Stimulated activated naive CD4-positive, alpha-beta T cell (primary cell): ENCODE results near the gene ADAMTSL2.

Source experiments
- DNase-seq, 6 experiments: peaks; one replicate each; lab custom pipeline; 2025; lab: John Stamatoyannopoulos, UW

ADAMTSL2 gene

DNA sequence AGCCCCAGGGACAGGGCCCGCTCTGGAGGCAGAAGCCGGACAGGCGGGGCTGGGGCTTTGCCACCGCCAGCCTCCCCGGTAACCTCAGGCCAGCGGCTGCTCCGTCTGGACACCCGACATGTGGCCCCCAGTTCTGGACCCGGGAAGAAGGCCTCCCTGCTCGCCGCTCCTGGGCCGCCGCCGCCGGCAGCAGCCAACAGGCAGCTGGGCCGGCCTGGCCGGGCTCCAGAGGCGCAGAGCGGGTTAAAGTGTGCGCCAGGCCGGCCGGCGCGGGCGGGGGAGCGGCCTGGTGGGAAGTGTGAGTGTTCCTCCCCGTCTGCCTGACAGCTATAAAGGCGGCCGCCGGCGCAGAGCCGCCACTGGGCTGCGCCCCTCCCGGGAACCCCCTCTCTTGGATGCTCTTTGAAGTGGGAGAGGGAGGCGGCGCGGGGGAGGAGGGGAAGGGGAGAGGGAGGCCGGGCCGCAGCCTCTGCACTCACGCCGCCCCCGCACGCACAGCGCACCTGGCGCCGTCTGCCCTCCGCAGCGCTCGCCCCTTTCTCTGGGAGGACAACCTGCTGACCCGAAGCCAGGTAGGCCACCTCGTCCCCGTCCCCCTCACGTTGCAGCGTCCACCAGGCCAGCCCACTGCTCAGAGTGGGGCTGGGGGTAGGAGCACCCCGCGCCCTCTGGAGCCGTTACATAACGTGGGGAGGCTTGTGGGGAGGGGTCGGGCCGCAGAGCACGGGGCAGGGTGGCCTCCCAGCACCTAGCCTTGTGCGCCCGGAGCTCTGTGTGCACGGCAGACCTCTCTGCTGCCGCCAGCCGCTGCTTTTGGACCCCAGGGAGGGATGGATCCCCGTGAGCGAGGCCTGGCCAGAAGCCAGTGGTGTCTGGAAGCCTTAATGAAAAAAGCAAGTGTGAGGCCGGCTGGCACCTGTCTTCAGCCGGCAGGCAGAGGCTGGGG, at the start of gene ADAMTSL2:
Gene ADAMTSL2, plus strand, starts transcription at position 359 of the 946 bp plus-strand sequence. CDS start 2,009 bp downstream, outside the sequence.
- peak; percentile 29 to 74 (median 48) for DNase-seq

DNA sequence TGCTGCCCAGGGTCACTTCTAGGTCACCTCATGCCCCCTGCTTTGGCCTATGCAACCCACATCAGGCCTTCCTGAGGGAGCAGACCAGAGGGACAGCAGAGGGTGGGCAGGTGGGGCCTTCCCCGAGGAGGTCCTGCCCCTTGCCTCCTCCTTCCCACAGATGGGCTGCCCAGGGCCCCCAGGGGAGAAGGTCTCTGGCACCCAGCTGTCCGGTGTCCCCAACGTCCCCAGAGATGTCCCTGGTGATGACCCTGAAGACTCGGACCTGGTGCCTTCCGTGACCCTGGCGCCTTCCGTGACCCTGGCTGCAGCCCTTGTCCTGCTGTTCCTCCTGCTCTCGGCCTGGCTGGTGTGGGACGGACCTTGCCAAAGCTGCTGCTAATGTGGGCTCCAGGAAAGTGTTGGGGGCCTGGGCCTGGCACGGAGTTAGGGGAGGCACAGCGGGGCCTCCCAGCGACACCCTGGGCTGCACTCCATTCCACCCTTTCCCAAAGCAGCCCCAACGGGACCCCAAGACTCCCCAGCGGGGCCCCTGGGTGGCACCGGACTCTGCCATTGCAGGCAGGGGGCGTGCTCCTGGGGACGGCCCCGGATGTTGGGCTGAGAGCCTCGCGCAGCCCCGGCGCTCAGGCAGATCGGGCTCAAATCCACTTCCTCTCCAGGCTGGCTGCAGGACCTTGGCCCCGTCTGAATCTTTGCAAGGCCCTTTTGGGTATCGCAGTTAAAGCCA, 48.8 kb upstream of the ADAMTSL2 start:
- DNase-seq, result no peak

DNA sequence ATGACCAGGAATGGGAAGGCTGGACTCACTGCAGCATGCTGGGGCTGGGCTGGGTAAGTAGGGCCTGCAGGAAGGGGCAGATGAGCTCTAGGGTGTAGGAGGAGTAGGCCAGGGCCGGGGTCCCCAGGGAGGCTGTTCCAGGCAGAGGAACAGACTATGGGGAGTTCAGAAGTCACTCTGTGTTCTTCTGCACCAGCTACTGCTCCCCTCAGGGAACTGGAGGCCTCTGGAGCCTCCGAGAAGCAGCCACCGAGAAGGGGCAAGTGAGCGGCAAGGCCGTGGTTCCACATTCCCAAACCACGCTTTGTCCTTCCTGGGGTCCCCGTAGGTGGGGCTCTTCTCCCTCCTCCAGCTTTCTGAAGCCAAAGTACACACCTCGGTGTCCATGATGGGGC, 47.2 kb upstream of the ADAMTSL2 start:
- no peak for DNase-seq

DNA sequence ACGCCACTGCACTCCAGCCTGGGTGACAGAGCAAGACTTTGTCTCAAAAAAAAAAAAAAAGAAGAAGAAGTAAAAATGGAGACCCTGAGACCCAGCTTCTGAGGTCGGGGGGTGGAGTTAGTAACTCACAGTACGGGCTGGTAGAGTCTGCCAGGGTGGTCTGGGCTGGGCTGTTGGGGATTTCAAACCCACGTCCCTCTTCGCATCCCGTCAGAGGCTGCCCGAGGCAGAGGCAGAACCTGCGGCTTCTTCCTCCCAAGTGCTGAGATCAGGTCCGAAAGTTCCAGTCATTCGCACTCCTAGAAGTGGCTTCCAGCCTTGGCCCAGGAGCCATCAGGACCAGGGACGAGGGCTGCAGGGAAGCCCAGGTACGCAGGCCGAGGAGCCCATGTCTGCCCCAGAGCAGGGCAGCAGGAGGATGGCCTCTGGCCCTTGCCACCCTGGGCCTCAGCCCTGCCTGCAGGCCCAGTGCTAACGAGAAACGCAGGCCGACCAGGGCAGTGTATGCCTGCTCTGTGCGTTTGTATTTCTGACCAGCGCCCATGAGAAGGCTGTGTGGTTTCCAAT, 45.7 kb upstream of the ADAMTSL2 start:
- no peak for DNase-seq

DNA sequence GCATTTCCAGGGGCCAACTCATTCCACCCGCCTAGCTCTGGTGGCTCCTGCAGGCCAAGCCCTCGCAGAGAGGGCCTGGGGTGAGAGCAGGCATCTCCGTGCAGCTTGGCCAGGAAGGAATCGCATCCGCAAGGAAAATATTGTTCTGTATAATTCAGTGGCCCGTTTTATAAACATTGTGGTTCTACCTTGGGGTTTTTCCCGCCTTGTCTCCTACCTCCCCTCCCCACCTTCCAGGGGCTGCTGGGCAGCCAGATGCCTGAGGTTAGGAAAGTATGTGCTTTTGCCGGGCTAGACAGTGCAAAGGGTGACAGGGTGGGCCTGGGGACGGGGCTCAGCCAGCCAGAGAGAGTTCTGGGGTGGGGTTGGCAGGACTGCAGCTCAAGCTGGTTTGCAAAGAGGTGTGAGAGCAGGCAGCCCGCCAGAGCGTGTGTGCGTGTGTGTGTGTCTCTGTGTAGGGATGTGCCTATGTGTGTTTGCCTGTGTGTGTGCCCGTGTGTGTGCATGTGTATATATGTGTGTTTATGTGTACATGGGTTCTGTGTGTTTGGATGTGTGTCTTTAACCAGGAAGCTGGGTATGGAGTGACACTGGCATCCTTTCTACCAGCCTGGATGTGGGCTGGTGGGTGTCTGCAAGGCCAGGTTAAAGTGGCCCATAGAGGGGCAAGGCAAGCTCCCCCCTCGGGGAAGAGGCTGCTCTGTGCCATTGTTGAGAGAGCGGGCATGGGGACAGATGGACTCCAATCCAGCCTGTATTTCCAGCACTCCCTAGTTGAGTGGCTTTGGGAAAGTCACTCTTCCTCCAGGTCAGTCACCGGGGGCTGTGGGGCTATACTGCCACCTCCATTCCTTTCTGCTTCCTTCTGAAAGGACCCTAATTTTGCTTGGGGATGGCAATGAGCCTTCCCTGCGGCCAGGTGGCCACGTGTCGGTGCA, 45.0 kb upstream of the ADAMTSL2 start:
- DNase-seq, result no peak

DNA sequence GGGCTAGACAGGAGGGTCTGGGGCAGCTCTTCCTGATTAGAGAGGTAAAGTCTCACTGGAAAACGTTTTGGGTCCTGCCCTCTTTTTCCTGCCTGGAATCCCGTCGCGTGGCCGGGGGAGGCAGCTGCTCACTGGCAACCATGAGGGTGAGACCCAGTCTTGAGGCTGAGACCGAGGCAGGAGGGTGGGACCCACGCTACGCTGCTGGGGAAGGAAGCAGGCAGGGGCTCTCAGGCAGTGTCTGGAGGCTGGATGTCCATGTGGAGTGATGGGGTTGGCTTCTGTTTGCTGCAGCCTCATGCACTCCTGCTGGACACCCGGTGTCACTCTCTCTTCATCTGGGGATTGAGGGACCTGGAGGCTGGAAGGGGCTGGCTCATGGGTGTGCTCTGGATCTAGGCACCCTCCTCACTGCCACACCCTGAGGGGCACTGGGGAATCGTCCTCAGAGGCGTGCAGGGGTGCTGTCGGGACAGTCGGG, 44.3 kb upstream of the ADAMTSL2 start:
- no peak for DNase-seq

DNA sequence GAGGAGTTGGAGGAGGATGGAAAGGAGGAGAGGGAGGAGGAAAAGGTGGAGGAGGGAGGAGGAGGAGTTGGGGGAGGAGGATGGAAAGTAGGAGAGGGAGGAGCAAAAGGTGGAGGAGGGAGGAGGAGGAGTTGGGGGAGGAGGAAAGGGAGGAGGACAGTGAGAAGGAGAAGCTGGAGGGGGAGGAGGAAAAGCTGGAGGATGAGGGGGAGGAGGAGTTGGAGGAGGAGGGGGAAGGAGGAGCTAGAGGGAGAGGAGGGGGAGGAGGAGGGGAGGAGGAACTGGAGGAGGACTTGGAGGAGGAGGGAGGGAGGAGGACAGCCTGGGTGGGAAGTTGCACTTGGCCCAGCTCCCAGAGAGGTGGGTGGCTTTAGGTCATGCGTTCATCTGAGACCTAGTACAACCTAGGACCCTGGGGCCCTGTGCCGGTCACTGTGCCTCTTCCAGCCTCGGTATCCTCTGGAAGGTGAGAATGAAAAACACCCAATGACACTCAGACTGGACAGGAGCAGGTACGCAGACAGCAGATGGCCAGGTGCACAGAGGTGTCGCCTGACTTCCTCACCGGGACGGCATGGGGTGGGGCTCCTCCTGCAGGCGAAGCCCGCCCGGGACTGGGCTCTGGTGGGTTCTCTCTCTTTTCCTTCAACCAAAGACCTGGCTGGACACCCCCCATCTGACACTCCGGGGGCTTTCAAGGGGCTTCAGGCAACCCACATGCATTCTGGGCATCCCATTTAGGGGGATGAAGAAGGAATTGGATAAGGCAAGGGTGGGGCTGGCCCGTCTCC, 43.4 kb upstream of the ADAMTSL2 start:
- no peak for DNase-seq

DNA sequence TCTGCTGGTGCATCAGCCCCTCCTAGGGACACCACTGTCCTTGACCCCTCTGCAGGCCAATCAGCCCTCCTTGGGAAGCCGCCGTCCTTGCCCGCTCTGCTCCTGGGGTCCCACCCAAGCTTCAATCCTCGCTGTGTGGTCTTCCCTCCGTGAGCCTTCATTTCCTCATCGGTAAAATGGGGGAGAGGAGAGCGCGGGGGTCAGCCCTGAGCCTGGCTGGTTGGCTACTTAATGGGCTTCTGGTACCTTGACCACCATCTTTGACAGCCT, 42.9 kb upstream of the ADAMTSL2 start:
- DNase-seq, result no peak

DNA sequence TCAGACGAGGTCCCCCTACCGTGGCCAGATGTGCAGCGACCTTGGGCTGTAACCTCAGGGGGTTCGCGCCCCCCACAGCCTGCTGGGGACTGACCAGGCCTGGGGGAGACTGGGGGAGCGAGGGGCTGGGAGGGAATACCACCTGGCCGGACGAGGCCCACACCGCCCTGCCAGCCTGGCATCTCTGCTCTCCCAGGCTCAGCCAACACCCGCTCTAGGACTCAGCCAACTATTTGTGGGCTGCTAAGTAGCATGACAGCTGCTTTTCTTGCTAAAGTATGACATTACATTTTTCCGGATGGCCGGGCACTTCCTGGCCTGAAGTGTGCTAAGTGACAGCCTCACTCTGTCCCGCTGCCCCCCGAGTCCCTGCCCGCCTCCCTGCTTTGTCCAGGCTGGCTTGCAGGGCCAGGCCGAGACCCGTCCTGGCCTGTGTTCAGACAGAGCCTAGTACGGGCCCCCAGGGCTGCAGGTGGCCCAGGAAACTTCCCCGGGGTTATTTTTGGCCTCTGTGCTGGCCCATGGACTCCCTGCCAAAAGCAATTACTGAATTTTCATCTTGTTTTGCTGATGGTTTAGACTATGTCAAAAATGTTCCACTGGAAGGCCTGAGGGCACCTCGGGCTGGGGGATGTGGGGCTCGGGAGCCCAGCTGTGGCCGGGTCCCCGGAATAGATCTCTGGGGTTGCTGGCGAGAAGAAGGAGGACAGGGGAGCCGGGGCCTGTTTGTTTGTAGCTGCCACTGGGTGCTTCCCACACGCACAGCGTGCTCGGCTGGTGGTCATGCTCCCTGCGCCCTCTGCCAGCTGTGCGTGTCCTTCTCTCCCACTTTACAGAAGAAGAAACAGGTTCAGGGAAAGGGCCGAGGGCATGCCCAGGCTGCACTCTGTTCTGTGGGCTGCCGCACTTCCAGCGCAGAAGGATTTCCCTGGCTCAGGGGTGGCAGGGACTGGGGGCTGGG, 42.2 kb upstream of the ADAMTSL2 start:
- DNase-seq, result no peak

DNA sequence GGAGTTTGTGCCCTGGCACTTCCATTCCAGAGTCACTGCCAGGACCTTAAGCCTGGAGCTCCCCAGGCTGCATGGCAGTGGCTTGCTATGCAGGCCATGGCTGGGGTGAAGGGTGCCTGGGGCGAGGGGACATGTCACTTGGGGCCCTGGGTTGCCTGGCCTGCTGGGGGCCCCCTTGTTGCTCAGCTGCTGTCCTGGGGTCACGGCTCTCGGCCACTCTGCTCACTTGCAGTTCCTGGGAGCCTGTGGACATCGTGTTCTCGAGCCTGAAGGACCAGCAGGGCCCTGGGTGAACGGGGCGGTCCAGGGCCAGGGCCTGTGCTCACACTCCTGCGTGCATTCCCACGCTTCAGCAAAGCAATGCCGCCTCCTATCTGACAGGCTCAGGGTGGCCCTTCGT, 41.1 kb upstream of the ADAMTSL2 start:
- DNase-seq, result no peak

DNA sequence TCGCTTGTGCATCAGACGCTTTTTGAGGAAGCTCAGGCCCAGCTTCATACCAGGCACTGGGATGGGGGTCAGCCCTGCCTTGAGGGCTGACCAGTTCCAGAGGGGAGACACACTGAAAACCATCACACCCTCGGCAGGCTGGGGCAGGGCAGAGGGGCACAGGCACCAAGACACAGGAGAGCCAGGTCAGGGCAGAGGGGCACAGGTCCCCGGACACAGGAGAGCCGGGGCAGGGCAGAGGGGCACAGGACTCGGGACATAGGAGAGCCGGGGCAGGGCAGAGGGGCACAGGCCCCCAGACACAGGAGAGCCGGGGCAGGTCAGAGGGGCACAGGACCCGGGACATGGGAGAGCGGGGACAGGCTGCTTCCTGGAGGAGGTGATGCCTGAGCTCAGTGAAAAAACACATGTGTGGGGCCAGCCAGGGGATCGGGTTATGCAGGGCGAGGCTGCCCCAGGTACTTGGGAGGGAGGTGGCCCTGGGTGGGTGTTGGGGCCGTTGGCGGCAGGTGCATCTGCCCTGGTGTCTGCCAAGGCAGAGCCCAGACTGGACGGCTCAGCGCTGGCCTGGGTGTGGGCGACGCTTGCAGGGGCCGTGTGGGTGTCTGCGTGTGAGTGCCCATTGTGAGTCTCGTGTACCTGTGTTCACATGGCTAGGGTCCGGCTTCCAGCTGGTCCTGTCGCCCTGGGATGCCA, 40.5 kb upstream of the ADAMTSL2 start:
- DNase-seq, result no peak

DNA sequence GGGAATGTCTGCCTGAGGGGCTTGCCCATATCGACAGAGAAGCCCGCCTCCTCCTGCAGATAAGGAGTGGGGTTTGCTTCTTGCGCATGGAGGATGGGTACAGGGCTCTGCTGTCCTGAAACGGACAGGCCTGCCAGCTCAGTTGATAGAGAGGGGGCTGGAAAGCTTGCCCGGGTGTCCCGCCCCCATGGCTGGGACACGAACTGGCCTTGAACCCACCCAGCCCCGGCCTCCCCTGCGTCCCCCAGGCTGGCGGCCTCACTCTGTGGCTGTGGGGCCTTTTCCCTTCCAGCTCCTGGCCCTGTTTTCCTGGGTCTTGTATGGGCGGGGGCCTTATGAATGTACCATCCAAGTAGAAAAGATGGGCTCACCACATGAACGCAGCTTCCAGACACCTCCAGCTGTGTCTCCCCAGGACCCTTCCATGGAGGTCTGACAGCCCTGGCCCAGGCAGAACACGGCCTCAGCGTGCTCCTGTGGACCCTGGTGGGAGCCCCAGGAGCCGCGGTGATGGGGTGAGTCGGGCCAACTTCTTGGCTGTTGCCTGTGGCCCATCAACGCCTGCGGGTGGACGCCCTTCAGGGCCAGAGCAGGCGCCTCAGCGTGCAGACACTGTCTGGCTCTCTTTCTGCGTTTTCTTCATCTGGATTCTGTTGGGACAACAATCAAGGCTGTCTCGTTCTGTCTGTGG, 39.7 kb upstream of the ADAMTSL2 start:
- no peak for DNase-seq

DNA sequence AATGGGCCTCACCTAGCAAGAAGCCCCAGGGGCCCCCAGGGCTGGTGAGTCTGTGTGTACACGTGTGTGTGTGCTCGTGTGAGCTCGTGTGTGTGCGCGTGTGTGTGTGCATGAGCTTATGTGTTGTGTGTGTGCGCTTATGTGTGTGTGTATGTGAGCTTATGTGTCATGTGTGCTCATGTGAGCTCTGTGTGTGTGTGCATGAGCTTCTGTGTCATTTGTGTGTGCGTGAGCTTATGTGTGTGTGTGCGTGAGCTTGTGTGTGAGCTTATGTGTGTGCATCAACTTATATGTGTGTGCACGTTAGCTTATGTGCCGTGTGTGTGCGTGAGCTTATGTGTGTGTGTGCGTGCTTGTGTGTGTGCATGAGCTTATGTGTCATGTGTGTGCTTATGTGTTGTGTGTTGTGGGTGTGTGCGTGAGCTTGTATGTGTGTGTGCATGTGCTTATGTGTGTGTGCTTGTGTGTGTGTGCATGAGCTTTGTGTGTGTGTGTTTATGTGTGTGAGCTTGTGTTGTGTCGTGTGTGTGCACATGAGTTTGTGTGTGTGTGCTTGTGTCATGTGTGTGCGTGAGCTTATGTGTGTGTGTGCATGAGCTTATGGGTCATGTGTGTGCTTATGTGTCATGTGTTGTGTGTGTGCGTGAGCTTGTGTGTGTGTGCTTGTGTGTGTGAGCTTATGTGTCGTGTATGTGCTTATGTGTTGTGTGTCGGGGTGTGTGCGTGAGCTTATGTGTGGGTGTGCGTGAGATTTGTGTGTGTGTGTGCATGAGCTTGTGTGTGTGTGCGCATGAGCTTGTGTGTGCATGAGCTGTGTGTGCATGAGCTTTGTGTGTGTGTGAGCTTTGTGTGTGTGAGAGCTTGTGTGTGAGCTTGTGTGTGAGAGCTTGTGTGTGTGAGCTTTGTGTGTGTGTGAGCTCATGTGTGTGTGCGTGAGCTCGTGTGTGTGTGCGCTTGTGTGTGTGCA, 38.9 kb upstream of the ADAMTSL2 start:
- no peak for DNase-seq

DNA sequence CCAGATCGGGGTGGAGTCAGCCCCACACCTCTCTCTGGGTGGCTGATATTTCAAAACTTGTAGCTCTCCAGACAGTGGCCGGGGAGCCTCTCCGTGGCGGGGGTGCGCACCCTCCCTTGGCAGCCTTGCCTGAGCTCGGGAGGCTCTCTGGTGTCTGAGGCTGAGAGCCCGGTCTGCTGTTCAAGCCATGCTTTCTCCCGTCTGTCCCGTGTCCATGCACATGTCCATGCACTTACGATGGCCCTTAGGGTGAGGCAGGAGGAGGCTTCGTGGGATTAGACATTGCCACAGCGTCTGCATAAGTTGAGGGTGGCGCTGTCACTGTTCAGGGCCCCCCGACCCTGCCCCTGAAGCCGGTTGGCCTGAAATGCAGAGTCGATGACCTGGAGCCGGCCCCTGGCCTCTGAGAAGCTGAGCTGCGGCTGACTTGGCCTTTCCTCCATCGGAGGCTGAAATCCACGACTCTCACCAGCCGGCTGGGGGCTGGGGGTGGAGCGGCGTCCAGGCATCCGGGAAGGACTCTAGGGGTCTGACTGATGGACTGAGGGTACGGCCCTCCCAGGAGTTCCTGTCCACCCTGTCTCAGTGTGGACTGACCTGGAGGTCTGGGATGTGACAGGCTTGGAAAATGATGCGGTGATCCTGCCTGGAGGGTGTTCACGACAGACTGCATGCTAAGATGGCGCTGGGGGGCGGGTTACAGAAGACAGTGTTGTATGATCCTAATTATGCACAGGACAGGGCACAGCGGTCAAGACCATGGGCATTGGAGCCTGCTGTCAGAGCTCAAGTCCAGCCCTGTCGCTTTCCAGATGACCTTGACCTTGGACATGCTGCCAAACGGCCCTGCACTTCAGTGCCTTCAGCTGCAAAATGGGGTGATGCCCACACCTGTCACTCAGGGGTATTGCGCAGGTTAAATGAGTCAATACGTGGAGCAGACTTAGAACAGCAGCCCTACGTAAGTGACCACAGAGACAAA, 37.4 kb upstream of the ADAMTSL2 start:
- no peak for DNase-seq

DNA sequence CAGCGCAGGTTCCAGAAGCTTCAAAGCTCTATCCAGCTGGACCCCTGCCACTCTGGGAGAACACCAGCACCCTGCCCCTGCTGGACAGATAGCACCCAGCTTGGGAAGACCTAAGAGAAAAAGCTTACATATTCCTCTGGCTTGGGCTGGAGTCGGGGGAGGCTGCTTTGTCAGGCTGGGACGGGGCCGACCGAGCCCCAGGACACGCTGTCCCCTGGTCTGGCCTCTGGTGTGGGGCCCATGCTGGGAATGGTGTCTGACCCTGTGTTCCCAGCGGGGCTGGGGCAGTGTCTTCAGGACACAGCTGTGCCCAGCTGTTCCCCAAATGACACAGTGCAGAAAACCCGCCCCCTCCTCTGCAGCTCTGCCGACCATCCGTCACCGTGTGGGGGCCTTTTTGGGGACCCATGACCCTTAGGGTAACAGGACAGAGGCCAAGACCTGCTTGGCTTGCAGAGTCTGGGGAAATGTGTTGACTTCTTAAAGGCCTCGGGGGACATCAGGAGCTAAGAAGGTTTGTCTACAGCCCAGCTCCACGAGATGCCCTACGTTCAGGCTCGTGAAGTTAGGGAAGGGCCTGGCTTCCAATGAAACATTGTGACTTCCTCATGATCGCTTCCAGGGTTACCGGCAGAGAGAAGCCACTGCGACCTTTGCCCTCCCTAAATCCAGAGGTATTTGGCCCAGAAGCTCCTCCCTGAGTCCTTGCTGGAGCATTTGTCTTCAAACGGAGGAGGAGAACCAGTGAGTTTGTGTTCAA, 35.2 kb upstream of the ADAMTSL2 start:
- DNase-seq, result no peak
